ENCODE results near the gene NAA25. TPM values are rescaled to one million over a fixed set of nuclear protein-coding genes. Genes with fewer than 3 reads are reported as not detected.
"Not testable (repeated sequence)": the region's sequence is repeated elsewhere in the genome, so short reads cannot be mapped to it uniquely, and the experiment has no call there.

The NAA25 gene
- total and polyA plus RNA-seq, 2 donors (not counting 1 experiment from before 2014, with no cell fraction given): 5.9 to 40.8 TPM

DNA sequence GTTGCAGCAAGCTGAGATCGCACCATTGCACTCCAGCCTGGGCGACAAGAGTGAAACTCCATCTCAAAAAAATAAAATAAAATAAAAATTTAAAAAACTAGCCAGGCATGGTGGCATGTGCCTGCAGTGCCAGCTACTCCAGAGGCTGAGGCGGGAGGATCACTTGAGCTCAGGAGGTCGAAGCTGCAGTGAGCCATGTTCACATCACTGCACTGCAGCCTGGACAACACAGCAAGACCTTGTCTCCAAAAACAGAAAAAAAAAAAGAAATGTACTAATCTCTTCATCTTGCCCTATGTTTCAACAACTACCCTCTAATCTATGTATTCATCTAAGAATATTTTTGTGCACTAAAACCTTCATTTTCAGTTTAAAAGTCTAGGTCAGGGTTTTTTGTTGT is 6.5 kb downstream of the NAA25 start:
- H3K36me3 ChIP-seq (replicated peaks in 1 of 2; ENCODE audit: control extremely low read depth in 1 of 2, control insufficient read depth in 1 of 2, extremely low read depth in 1 of 2, insufficient read depth in 2 of 2, low read length in 1 of 2): peaks cover 0 to 24% of the 10 kb centered on the region in 2 experiments
- no peak overlapping the region for H2AFZ ChIP-seq (ENCODE audit: insufficient read depth, low read depth, low read length, poor library complexity, severe bottlenecking)
- H3K4me2 ChIP-seq (replicated peaks; ENCODE audit: low read depth, low read length, poor library complexity, severe bottlenecking): no peak overlapping the region
- no peak for ATAC-seq (ENCODE audit: low read depth)
- H3K27ac ChIP-seq (ENCODE audit: low read length in 2 of 2): no peak overlapping the region
- H4K20me1 ChIP-seq (ENCODE audit: control insufficient read depth, insufficient read depth, low read length, poor library complexity, severe bottlenecking): peaks cover 51% of the 10 kb centered on the region
- Mint-ChIP-seq H3K27me3 (no peaks in the 10 kb centered on the region), H3K4me1 (peaks cover 29% of the 10 kb centered on the region), H3K4me3 (no peak overlapping the region), H3K9me3 (ENCODE audit: insufficient read depth) (no peaks in the 10 kb centered on the region), H3K27ac (no peak overlapping the region)
- H3K4me1 ChIP-seq (ENCODE audit: control insufficient read depth in 2 of 2, insufficient read depth in 2 of 2, low read length in 2 of 2): peaks cover 13 to 18% of the 10 kb centered on the region in 2 donors
- H3K27me3 ChIP-seq (replicated peaks in 1 of 4; ENCODE audit: control extremely low read depth in 1 of 4, control insufficient read depth in 3 of 4, insufficient read depth in 4 of 4, low read length in 3 of 4): no peaks in the 10 kb centered on the region
- ChIA-PET CTCF (interaction anchor here (0.7 to 1.1 kb wide), 3 partner anchors 31 to 1780 kb away, joined by 3 to 8 read pairs (median 3); no protein-coding TSS in a partner anchor), POLR2A (interaction anchor here (0.6 kb wide), 1 partner anchor 306 kb away, joined by 4 read pairs; no protein-coding TSS in a partner anchor)
- H3K79me2 ChIP-seq (ENCODE audit: control insufficient read depth, insufficient read depth, low read length): peaks cover 88% of the 10 kb centered on the region
- intact Hi-C loops (cut with micrococcal nuclease): no loop called here
- TF ChIP-seq, protein P1, sequence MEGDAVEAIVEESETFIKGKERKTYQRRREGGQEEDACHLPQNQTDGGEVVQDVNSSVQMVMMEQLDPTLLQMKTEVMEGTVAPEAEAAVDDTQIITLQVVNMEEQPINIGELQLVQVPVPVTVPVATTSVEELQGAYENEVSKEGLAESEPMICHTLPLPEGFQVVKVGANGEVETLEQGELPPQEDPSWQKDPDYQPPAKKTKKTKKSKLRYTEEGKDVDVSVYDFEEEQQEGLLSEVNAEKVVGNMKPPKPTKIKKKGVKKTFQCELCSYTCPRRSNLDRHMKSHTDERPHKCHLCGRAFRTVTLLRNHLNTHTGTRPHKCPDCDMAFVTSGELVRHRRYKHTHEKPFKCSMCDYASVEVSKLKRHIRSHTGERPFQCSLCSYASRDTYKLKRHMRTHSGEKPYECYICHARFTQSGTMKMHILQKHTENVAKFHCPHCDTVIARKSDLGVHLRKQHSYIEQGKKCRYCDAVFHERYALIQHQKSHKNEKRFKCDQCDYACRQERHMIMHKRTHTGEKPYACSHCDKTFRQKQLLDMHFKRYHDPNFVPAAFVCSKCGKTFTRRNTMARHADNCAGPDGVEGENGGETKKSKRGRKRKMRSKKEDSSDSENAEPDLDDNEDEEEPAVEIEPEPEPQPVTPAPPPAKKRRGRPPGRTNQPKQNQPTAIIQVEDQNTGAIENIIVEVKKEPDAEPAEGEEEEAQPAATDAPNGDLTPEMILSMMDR (IDR thresholded peaks at IDR 0.05): no peak
- TF ChIP-seq EZH2 (IDR thresholded peaks at IDR 0.05; ENCODE audit: borderline replicate concordance, insufficient read depth, low read depth, low read length, poor library complexity, severe bottlenecking): no peak
- no peaks in the 10 kb centered on the region for H3K9me3 ChIP-seq (ENCODE audit: control extremely low read depth in 1 of 3, control insufficient read depth in 2 of 3, insufficient read depth in 1 of 3, low read length in 2 of 3)
- no peak overlapping the region for H3K9ac ChIP-seq (ENCODE audit: low read length)
- no peak for DNase-seq
- 94% methylated on average over 2 of the region's 4 CpGs for WGBS (ENCODE audit: insufficient coverage)
- H3K4me3 ChIP-seq (ENCODE audit: control extremely low read depth in 1 of 5, extremely low read depth in 1 of 5, insufficient read depth in 1 of 5, low read depth in 2 of 5, low read length in 4 of 5): no peak overlapping the region

DNA sequence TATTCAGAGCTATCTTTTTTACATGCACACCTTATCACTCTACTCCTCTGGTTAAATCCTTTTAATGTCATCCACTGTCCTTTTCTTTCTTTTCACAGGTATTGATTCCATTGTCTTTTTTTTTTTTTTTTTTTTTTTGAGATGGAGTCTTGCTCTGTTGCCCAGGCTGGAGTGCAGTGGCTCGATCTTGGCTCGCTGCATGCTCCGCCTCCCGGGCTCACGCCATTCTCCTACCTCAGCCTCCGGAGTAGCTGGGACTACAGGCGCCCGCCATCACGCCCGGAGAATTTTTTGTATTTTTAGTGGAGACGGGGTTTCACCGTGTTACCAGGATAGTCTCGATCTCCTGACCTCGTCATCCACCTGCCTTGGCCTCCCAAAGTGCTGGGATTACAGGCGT is 8.1 kb downstream of the NAA25 start:
- Histone ChIP-seq H4K20me1 (ENCODE audit: control insufficient read depth, insufficient read depth, low read length, poor library complexity, severe bottlenecking) (peaks cover 49% of the 10 kb centered on the region), H3K79me2 (ENCODE audit: control insufficient read depth, insufficient read depth, low read length) (peaks cover 85% of the 10 kb centered on the region), H3K36me3 (replicated peaks in 1 of 2; ENCODE audit: control extremely low read depth in 1 of 2, control insufficient read depth in 1 of 2, extremely low read depth in 1 of 2, insufficient read depth in 2 of 2, low read length in 1 of 2) (peaks cover 3 to 32% of the 10 kb centered on the region in 2 experiments), H3K4me1 (ENCODE audit: control insufficient read depth in 2 of 2, insufficient read depth in 2 of 2, low read length in 2 of 2) (peaks cover 12 to 19% of the 10 kb centered on the region in 2 donors)
- H3K4me3 ChIP-seq (ENCODE audit: control extremely low read depth in 1 of 5, extremely low read depth in 1 of 5, insufficient read depth in 1 of 5, low read depth in 2 of 5, low read length in 4 of 5); H3K27ac Mint-ChIP-seq; H3K27ac ChIP-seq (ENCODE audit: low read length in 2 of 2); H3K27me3 ChIP-seq (replicated peaks in 1 of 4; ENCODE audit: control extremely low read depth in 1 of 4, control insufficient read depth in 3 of 4, insufficient read depth in 4 of 4, low read length in 3 of 4); ATAC-seq (ENCODE audit: low read depth); CTCF ChIA-PET; POLR2A ChIA-PET; H2AFZ ChIP-seq (ENCODE audit: insufficient read depth, low read depth, low read length, poor library complexity, severe bottlenecking); H3K4me2 ChIP-seq (replicated peaks; ENCODE audit: low read depth, low read length, poor library complexity, severe bottlenecking); H3K9me3 Mint-ChIP-seq (ENCODE audit: insufficient read depth); DNase-seq; H3K9me3 ChIP-seq (ENCODE audit: control extremely low read depth in 1 of 3, control insufficient read depth in 2 of 3, insufficient read depth in 1 of 3, low read length in 2 of 3); intact Hi-C loops (cut with micrococcal nuclease); H3K4me3 Mint-ChIP-seq; H3K9ac ChIP-seq (ENCODE audit: low read length); H3K27me3 Mint-ChIP-seq: not testable (repeated sequence)
- WGBS (ENCODE audit: insufficient coverage): 98% methylated on average over 13 of the region's 15 CpGs
- H3K4me1 Mint-ChIP-seq: peaks cover 32% of the 10 kb centered on the region

Measured in B cell (primary cell).